K562 (cell line): ENCODE measurements around the gene CDKN2C. TPM values are rescaled to one million over a fixed set of nuclear protein-coding genes. Genes with fewer than 3 reads are reported as not detected.
A peak's percentile ranks its signal among the peaks of the same experiment; 100 is the strongest.

ENCODE experiments used
- ARID1B ChIP-seq: fragments of 450-650 bp; IDR thresholded peaks from 2 replicates; pipeline ENCODE4 v1.6.1; 2016; ENCODE audit warnings: antibody characterized with exemption, mild to moderate bottlenecking, inconsistent platforms
- BRCA1 ChIP-seq, 2 experiments: fragments of 450-650 bp in 1 of 2; sonication (generic) in 1 of 2; formaldehyde crosslinking in 1 of 2; IDR thresholded peaks; 2 replicates each; pipeline versions ENCODE4 v1.5.0 to v1.6.1; 2017 to 2020; ENCODE audit warnings: mild to moderate bottlenecking in 1 of 2, missing genetic modification reagents in 1 of 2
- ILK ChIP-seq: fragments of 450-650 bp; IDR thresholded peaks from 2 replicates; pipeline ENCODE4 v1.6.1; 2016; ENCODE audit warnings: missing genetic modification characterization, low read depth, mild to moderate bottlenecking, missing compliant biosample characterization, moderate library complexity, borderline replicate concordance
- MAFF ChIP-seq: IDR thresholded peaks from 2 replicates; pipeline ENCODE4 v1.6.1; 2012; ENCODE audit warnings: low read length, improper control_type of control experiment
- MXI1 ChIP-seq: IDR thresholded peaks from 2 replicates; pipeline ENCODE4 v1.6.1; 2011; ENCODE audit warnings: low read depth, mild to moderate bottlenecking, improper control_type of control experiment, low read length
- NONO ChIP-seq, 2 experiments: fragments of 200-400 bp in 1 of 2; fragments of 450-650 bp in 1 of 2; formaldehyde crosslinking in 1 of 2; IDR thresholded peaks; 2 replicates each; pipeline ENCODE4 v1.6.1; 2017; ENCODE audit warnings: low read depth in 2 of 2, mild to moderate bottlenecking in 2 of 2, moderate library complexity in 2 of 2, low read length in 1 of 2
- RBM39 ChIP-seq: fragments of 200-400 bp; formaldehyde crosslinking; optimal IDR thresholded peaks from 2 replicates; pipeline ENCODE3; 2018; ENCODE audit warnings: low read depth, low read length
- SRSF7 ChIP-seq: fragments of 200-400 bp; formaldehyde crosslinking; optimal IDR thresholded peaks from 2 replicates; pipeline ENCODE3; 2017; ENCODE audit warnings: mild to moderate bottlenecking, low read depth, low read length
- XRCC4 ChIP-seq: IDR thresholded peaks from one replicate; pipeline ENCODE4 v1.6.1; 2011; ENCODE audit not compliant: insufficient read depth, insufficient read length; ENCODE audit errors: extremely low read depth
- ZFP36 ChIP-seq: fragments of 150-350 bp; IDR thresholded peaks from 2 replicates; pipeline ENCODE4 v1.6.1; 2018; ENCODE audit warnings: low read length, low read depth; ENCODE audit not compliant: partially characterized antibody
- ZKSCAN3 ChIP-seq: fragments of 250-450 bp; sonication (Bioruptor Pico); IDR thresholded peaks from 2 replicates; pipeline ENCODE4 v1.4.0; 2020
- ZNF124 ChIP-seq: sonication (generic); formaldehyde crosslinking; IDR thresholded peaks from 2 replicates; pipeline ENCODE4 v1.8.1; 2022; ENCODE audit warnings: missing genetic modification reagents
- ZNF263 ChIP-seq: sonication (generic); formaldehyde crosslinking; IDR thresholded peaks from 2 replicates; pipeline ENCODE4 v1.8.0; 2022; ENCODE audit warnings: mild to moderate bottlenecking, missing genetic modification reagents, borderline replicate concordance
- ZNF778 ChIP-seq: fragments of 450-650 bp; formaldehyde crosslinking; IDR thresholded peaks from 2 replicates; pipeline ENCODE4 v1.4.0; 2020; ENCODE audit warnings: mild to moderate bottlenecking, moderate library complexity
- polyA plus RNA-seq, 8 experiments: library from polyadenylated mRNA; depleted of rRNA in 4 of 8; stranded (reverse) in 5 of 8; unstranded in 3 of 8; fragments of >200 nt; fragmentation: Nextera tagmentation in 2 of 8; fragmentation: Illumina TruSeq in 1 of 8; extraction: Ambion mirVana in 2 of 8; extraction: Trizol in 1 of 8; gene quantifications; 2 replicates each; pipeline versions ENCODE4 v1.2.1 to v1.2.3, GENCODE V29; 2011 to 2014; ENCODE audit warnings: inconsistent platforms in 1 of 8, missing spikeins in 1 of 8
- total RNA-seq, 7 experiments: library from RNA; depleted of rRNA in 6 of 7; stranded (reverse); fragments of >200 nt in 6 of 7; fragmentation: Illumina TruSeq in 2 of 7; extraction: Trizol in 2 of 7; gene quantifications; 2 replicates each; pipeline versions ENCODE4 v1.2.1 to v1.2.3, GENCODE V29; 2011 to 2021; ENCODE audit warnings: low replicate concordance in 1 of 7
- TF ChIP-seq, protein P1 (sequence below), 2 experiments: fragments of 200-800 bp in 1 of 2; sonication (Bioruptor generic) in 1 of 2; sonication (generic) in 1 of 2; formaldehyde crosslinking in 1 of 2; IDR thresholded peaks in 1 of 2; conservative IDR thresholded peaks in 1 of 2; 2 replicates each; pipeline versions ENCODE4 v1.5.0 to v1.6.1; 2016 to 2020; ENCODE audit warnings: missing compliant biosample characterization in 1 of 2, missing genetic modification characterization in 1 of 2, missing genetic modification reagents in 1 of 2
- TF ChIP-seq, protein P2 (sequence below): sonication (generic); formaldehyde crosslinking; IDR thresholded peaks from 2 replicates; pipeline ENCODE4 v1.8.0; 2022; ENCODE audit warnings: mild to moderate bottlenecking, missing genetic modification reagents, borderline replicate concordance
- TF ChIP-seq, protein P3 (sequence below): fragments of 450-650 bp; conservative IDR thresholded peaks from 2 replicates; pipeline ENCODE4 v1.6.1; 2016; ENCODE audit warnings: missing genetic modification characterization, low read depth, mild to moderate bottlenecking, control low read depth, missing compliant biosample characterization

Gene CDKN2C
- total and polyA plus RNA-seq, 9 of the 15 experiments (the other 6 are each of a cell fraction or from before 2014, with no cell fraction given): 11.9 to 74.3 (median 45.9) TPM

GRCh38 chr1:50959303-50959912, 10.6 kb upstream of the CDKN2C start (continued):
- TF ChIP-seq, protein P1, sequence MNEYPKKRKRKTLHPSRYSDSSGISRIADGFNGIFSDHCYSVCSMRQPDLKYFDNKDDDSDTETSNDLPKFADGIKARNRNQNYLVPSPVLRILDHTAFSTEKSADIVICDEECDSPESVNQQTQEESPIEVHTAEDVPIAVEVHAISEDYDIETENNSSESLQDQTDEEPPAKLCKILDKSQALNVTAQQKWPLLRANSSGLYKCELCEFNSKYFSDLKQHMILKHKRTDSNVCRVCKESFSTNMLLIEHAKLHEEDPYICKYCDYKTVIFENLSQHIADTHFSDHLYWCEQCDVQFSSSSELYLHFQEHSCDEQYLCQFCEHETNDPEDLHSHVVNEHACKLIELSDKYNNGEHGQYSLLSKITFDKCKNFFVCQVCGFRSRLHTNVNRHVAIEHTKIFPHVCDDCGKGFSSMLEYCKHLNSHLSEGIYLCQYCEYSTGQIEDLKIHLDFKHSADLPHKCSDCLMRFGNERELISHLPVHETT (CRISPR knock-in tag; conservative IDR thresholded peaks at IDR 0.05 in 1 of 2, IDR thresholded peaks at IDR 0.05 in 1 of 2): no peak
- TF ChIP-seq ZFP36 (no peak), ARID1B (peak; percentile 59), ILK (tag) (no peak), ZKSCAN3 (no peak), NONO (IDR thresholded peaks at IDR 0.05; ENCODE audit: low read depth in 2 of 2, low read length in 1 of 2) (no peak), SRSF7 (no peak), MAFF (no peak), ZNF778 (CRISPR knock-in tag) (no peak), ZNF124 (no peak), ZNF263 (CRISPR knock-in tag) (no peak), MXI1 (no peak), BRCA1 (IDR thresholded peaks at IDR 0.05) (no peak), BRCA1 (CRISPR knock-in tag; IDR thresholded peaks at IDR 0.05) (no peak), RBM39 (no peak), XRCC4 (no peak)
- TF ChIP-seq, protein P2, sequence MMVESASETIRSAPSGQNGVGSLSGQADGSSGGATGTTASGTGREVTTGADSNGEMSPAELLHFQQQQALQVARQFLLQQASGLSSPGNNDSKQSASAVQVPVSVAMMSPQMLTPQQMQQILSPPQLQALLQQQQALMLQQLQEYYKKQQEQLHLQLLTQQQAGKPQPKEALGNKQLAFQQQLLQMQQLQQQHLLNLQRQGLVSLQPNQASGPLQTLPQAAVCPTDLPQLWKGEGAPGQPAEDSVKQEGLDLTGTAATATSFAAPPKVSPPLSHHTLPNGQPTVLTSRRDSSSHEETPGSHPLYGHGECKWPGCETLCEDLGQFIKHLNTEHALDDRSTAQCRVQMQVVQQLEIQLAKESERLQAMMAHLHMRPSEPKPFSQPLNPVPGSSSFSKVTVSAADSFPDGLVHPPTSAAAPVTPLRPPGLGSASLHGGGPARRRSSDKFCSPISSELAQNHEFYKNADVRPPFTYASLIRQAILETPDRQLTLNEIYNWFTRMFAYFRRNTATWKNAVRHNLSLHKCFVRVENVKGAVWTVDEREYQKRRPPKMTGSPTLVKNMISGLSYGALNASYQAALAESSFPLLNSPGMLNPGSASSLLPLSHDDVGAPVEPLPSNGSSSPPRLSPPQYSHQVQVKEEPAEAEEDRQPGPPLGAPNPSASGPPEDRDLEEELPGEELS (CRISPR knock-in tag): no peak
- TF ChIP-seq, protein P3, sequence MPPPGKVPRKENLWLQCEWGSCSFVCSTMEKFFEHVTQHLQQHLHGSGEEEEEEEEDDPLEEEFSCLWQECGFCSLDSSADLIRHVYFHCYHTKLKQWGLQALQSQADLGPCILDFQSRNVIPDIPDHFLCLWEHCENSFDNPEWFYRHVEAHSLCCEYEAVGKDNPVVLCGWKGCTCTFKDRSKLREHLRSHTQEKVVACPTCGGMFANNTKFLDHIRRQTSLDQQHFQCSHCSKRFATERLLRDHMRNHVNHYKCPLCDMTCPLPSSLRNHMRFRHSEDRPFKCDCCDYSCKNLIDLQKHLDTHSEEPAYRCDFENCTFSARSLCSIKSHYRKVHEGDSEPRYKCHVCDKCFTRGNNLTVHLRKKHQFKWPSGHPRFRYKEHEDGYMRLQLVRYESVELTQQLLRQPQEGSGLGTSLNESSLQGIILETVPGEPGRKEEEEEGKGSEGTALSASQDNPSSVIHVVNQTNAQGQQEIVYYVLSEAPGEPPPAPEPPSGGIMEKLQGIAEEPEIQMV: no peak
